Measurements from ENCODE around the gene TMEM254.
"Not testable (repeated sequence)": the region's sequence is repeated elsewhere in the genome, so short reads cannot be mapped to it uniquely, and the experiment has no call there.

The TMEM254 gene

DNA sequence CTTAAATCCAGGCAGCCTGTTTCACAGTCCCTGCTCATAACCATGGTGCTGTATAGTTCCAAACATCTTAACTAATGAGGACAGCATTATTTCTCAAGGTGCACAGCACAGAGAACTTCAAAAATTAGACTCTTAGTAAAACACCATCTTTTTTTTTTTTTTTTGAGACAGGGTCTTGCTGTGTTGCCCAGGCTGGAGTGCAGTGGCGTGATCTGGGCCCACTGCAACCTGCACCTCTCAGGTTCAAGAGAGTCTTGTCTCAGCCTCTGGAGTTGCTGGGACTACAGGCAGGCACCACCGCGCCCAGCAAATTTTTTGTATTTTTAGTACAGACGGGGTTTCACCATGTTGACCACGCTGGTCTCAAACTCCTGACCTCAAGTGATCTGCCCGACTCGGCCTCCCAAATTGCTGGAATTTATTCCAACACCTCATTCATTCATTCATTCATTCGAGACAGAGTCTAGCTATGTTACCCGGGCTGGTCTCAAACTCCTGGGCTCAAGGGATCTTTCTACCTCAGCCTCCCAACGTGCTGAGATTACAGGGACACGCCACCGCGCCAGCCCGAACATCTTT, 507 bp upstream of the TMEM254 start:
- DNase-seq = peak in 1 of 2 donors; percentile 1

GRCh38 chr10:80079312-80079719, 851 bp downstream of the TMEM254 start:
- no peak for DNase-seq

DNA sequence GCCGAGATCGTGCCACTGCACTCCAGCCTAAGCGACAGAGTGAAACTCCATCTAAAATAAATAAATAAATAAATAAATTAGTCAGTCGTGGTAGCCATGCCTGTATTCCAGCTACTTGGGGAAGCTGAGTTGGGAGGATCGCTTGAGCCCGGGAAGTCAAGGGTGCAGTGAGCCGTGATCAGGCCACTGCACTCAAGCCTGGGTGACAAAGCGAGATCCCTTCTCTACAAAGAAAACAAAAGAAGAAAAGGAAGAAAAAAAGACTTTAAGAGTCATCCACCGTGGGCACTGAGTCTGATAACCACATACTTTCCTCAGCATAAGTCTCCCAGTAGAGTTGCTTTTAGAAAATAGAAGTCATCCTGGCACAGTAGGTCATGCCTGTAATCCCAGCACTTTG, 2.6 kb downstream of the TMEM254 start:
- no peak for DNase-seq

GRCh38 chr10:80081801-80082750, 3.6 kb downstream of the TMEM254 start:
- DNase-seq = no peak

DNA sequence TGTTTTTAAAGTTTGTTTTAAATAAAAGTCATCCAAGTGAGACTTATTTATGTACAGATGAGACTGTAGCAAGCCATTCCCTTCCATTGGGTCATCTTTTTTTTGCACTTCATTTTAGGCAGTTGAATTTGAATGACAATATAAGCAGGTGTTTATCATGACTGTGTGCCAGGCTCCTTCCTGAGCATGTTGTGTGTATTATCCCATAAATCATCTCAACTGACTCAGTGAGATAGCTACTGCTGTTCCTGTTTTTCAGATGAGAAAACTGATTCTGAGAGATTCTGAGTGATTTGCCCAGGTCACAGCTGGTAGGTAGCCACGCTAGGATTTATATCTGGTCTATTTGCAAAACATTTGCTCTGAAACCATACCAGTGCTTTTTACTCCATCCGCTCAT, 11.7 kb downstream of the TMEM254 start:
- DNase-seq = no peak

- DNase-seq = no peak
Observed at GRCh38 chr10:80094231-80094630, 15.8 kb downstream of the TMEM254 start.

DNA sequence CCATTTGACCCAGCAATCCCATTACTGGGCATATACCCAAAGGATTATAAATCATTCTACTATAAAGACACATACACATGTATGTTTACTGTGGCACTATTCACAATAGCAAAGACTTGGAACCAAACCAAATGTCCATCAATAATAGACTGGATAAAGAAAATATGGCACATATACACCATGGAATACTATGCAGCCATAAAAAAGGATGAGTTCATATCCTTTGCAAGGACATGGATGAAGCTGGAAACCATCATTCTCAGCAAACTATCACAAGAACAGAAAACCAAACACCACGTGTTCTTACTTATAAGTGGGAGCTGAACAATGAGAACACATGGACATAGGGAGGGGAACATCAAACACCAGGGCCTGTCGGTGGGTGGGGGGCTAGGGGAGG, 19.8 kb downstream of the TMEM254 start:
- DNase-seq = not testable (repeated sequence)

GRCh38 chr10:80099295-80099694, 20.8 kb downstream of the TMEM254 start:
- DNase-seq = not testable (repeated sequence)

DNA sequence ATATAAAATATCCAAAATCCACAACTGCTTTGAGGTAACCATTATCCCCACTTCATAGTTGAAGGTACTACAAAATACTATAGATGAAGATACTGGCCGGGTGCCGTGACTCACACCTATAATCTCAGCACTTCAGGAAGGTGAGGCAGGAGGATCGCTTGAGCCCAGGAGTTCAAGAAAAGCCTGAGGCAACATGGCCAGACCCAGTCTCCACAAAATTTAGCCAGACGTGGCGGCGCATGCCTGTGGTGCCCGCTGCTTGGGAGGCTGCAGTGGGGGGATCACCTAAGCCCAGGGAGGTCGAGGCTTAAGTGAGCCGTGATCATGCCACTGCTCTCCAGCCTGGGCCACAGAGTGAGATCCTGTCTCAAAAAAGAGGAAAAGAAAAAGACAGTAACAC, 21.7 kb downstream of the TMEM254 start:
- DNase-seq = no peak

DNA sequence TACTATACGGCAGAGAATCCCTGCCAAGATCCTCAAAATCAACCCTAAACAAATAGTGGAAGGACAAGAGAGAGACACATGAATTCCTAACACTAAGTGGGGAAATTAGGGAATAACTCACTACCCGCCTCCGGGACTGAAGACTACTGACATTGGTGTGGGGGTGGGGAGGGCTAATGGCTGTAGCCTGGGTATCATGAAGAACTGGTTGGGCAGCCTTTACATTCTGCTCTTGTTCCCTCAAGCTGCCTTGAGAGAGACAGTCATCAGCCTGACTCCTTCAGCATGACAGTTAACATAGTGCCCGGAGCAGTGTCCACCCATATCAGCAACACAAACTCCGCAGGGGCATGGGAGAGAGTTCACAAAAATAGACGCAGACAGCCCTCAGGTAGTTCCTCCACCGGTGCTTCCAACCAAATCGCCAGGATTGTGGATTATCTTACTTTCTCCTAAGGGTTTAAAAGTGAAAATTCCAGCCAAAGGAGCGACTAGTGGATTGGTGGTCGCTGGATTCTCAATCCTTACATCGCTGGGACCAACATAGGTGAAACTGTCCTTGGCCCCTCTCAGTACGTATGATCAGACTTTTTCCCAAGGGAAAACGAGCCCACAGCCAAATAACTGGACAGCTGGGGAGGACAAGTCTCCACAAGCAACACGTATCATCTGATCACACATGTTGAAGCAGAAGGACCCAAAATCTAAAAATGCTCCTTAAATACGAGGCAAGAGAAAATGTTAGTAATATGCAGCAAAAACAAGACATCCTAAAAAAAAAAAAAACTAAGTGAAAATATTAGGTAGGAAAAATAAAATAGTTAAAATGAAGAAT, 22.6 kb downstream of the TMEM254 start:
- no peak for DNase-seq

DNA sequence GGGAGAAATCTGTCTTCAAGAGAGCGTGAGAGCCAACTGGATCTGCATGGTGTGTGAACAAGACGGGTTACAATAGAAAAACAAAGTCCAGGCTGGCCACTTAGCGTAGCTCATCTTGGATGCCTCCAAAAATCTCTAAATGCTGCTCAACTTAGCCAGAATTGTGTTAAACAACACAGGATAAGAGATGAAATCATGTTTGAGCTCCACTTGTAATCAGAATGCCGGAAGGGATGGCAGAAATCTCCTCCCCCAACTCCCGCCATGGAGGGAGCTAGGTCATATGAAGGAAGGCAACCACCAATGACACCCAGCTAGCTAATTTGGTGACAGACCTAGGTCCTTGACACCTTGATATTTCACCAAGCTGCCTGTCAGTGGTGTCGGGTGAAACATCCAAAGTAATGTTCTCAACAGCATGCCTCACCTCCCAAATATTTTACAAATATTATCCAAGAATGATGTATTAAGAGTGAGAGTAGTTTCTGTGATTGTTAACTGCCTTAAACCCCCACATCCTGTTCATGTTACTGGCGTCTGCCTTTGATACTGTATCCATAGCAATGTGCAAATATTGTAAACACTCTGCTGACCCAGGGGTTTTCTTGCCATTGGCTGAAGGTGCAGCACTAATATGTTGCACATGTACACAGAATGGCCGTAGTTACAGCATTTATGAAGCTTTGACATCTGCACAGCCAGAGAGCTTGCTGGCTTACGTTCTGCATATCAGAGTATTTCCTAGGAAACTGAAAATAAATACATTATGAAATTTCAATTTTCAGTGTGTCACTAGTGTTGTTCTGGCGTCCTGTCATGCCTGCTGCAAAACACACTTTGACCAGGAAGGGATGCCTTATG, 25.8 kb downstream of the TMEM254 start:
- DNase-seq = peak in 1 of 2 donors; percentile 47

GRCh38 chr10:80108576-80109239, 30.2 kb downstream of the TMEM254 start:
- DNase-seq = no peak

DNA sequence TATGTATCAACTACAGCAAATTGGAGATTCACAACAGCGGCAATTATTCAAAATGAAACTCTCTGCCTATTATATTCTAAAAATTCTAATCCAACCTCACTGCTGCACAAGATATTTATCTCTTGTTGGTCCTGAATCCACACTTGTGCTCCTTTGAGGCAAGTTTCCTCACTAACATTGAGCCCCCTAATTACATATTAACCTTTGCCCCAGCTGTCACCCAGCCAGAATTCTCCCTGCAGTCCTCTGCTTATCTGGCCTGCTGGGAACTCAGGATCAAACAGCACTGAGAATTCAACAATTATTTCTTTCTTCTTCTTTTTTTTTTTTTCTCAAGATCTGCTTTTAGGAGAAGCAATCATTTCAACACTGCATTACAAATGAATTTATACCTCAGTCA, 32.5 kb downstream of the TMEM254 start:
- no peak for DNase-seq

DNA sequence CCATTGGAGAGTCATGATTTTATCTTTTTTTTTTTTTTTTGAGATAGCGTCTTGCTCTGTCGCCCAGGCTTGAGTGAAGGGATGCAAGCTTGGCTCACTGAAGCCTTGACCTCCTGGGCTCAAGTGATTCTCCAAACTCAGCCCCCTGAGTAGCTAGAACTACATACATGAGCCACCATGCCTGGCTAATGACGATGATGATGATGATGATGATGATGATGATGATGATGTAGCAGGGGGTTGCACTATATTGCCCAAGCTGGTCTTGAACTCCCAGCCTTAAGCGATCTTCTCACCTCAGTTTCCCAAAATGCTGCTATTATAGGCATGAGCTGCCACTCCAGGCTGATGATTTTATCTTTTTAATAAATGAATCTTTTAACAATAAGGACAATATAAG, 40.2 kb downstream of the TMEM254 start:
- DNase-seq = no peak

GRCh38 chr10:80122110-80122710, 43.7 kb downstream of the TMEM254 start:
- no peak for DNase-seq

- DNase-seq = no peak
Observed at GRCh38 chr10:80122746-80123145, 44.3 kb downstream of the TMEM254 start.

DNA sequence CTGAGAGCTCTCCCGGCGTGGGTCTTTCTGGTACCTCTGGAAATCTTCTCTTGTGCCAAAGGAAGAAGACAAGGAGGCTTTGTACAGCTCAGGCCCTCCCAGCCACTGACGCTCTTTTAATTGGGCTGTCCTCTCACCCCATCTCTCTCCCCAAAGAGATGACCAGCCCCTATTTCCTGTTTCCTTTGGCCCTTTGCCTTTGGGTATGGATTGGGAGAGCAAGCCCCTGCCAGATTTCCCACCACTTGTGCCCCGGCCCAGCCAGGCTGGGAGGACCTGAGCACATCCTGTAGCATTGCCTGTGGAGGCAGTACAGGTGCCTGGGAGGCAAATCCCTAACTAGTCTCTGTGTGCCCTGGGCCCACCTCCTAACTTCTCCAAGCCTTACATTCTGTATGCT, 48.4 kb downstream of the TMEM254 start:
- DNase-seq = no peak

GRCh38 chr10:80131499-80131901, 53.0 kb downstream of the TMEM254 start:
- no peak for DNase-seq

DNA sequence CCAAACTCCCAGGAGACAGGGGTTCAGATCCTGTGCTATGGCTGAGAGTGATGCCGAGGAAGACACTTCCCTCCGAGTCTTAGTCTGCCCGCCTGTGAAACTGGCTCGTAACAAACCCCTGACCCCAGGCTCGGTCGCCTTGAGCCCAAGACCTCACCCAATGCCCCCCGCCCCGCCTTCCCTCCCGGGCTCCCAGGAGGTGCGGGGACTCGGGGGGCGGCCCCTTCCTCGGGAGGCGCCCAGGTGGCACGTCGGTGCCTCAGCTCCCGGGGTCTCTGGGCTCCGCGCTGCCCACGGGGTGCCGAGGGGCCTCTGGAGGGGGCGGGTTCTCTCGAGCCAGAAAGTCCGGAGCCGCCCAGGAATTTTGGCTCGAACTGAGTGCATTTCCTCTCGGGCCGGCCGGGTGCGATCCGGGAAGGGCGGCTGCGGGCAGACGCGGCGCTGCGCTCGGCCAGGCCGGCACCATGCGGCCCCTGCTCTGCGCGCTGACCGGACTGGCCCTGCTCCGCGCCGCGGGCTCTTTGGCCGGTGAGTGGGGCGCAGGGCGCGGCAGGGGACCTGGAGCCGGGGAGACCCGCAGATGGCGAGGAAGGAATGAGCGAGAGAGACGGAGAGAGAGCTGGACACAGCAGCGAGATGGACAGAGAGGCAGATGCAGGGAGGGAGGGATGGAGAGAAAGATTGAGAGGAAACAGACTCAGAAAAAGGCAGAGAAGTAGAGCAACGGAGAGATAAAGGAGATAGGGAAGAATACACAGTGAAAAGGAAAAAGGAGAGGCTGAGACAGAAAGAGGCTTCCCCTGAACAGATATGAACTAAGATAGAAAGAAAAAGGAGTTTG, 54.1 kb downstream of the TMEM254 start, which contains the start of gene PLAC9:
PLAC9 (plus strand) TSS at position 432 of the 841 bp plus-strand sequence; CDS start at position 465, 33 bp downstream.
- DNase-seq = no peak

GRCh38 chr10:80133206-80133605, 54.7 kb downstream of the TMEM254 start:
- no peak for DNase-seq

Measured in CD4-positive, alpha-beta T cell treated with Interferon alpha-2 for 1 hour (primary cell).